ENCODE measurements around the gene TMEM184A. TPM values are rescaled to one million over a fixed set of nuclear protein-coding genes. Genes with fewer than 3 reads are reported as not detected.

The TMEM184A gene
- total RNA-seq, 4 donors from 2014 or later, result 0.23 to 0.42 TPM; not detected in 2

DNA sequence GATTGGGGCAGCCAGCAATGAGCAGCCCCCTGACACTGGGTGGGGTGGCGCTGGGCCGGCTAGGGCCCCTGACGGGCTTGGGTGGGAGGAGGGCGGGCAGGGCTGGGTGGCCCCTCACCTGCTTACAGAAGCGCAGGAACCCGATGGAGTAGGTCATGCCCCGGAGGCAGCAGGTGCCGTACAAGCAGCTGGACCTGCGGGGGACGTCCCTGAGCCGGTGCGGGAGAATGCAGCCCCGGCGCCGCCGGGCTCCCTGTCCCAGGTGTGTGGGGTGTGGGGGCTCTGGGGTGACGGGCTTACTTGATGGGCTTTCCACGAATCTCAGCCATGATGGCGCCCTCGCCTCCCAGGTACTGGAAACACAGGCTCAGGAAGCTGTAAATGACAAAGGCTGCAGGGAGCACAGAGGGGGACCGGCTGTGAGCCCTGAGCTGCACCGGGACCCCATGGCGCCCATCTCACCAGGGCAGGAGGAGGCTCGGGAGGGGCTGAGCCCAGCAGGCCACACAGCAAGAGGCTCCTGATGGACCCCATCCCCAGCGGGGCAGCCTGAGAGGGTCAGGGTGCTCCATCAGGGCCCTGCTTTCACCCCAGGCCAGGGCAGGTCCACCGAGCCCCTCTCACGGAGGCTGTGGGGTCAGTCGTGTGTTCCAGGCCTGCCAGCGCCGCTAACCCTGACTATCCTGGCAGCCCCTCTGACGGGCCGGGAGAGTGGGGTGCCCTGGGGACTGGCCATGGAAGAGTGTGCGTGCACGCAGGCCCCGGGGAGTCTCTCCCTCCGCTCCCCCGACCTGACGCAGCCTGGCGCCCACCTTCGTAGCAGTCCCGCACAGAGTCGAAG is 5.8 kb downstream of the TMEM184A start:
- H3K4me1 ChIP-seq, result peaks cover 3 to 12% (median 10%) of the 10 kb centered on the region in 4 donors
- intact Hi-C loops (cut with DNase I), result no loop called here
- no peak overlapping the region for H3K4me3 ChIP-seq
- H3K36me3 ChIP-seq, result peaks cover 0 to 2% (median under 1%) of the 10 kb centered on the region in 4 donors
- H3K9me3 ChIP-seq, result no peaks in the 10 kb centered on the region
- TF ChIP-seq, protein P1, sequence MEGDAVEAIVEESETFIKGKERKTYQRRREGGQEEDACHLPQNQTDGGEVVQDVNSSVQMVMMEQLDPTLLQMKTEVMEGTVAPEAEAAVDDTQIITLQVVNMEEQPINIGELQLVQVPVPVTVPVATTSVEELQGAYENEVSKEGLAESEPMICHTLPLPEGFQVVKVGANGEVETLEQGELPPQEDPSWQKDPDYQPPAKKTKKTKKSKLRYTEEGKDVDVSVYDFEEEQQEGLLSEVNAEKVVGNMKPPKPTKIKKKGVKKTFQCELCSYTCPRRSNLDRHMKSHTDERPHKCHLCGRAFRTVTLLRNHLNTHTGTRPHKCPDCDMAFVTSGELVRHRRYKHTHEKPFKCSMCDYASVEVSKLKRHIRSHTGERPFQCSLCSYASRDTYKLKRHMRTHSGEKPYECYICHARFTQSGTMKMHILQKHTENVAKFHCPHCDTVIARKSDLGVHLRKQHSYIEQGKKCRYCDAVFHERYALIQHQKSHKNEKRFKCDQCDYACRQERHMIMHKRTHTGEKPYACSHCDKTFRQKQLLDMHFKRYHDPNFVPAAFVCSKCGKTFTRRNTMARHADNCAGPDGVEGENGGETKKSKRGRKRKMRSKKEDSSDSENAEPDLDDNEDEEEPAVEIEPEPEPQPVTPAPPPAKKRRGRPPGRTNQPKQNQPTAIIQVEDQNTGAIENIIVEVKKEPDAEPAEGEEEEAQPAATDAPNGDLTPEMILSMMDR (IDR thresholded peaks at IDR 0.05), result no peak
- TF ChIP-seq EP300 (IDR thresholded peaks at IDR 0.05) (no peak), POLR2A (IDR thresholded peaks at IDR 0.05; ENCODE audit: low read depth) (no peak), POLR2AphosphoS5 (IDR thresholded peaks at IDR 0.05) (no peak)
- DNase-seq (ENCODE audit: extremely low spot score), result no peak
- WGBS, result 86% methylated on average over 21 of the region's 42 CpGs
- H3K27me3 ChIP-seq, result no peaks in the 10 kb centered on the region
- no peak overlapping the region for H3K27ac ChIP-seq (replicated peaks in 1 of 4)

- TF ChIP-seq POLR2A (IDR thresholded peaks at IDR 0.05; ENCODE audit: low read depth) (no peak), POLR2AphosphoS5 (IDR thresholded peaks at IDR 0.05) (no peak), EP300 (IDR thresholded peaks at IDR 0.05) (no peak)
- TF ChIP-seq, protein P1 (IDR thresholded peaks at IDR 0.05), result no peak
- no peak overlapping the region for H3K4me3 ChIP-seq
- peaks cover 0 to 9% (median 7%) of the 10 kb centered on the region in 4 donors for H3K36me3 ChIP-seq
- H3K4me1 ChIP-seq, result peaks cover 0 to 8% (median 6%) of the 10 kb centered on the region in 4 donors
- DNase-seq (ENCODE audit: extremely low spot score), result no peak
- intact Hi-C loops (cut with DNase I), result no loop called here
- H3K27me3 ChIP-seq, result no peaks in the 10 kb centered on the region
- 82% methylated on average over 5 of the region's 27 CpGs for WGBS
- no peak overlapping the region for H3K27ac ChIP-seq (replicated peaks in 1 of 4)
- H3K9me3 ChIP-seq, result no peaks in the 10 kb centered on the region
Observed at GRCh38 chr7:1549357-1550004, 6.5 kb downstream of the TMEM184A start.

- TF ChIP-seq EP300 (IDR thresholded peaks at IDR 0.05), result no peak
- TF ChIP-seq, protein P1 (IDR thresholded peaks at IDR 0.05), result no peak
- no peak for TF ChIP-seq POLR2AphosphoS5 (IDR thresholded peaks at IDR 0.05)
- no peak for TF ChIP-seq POLR2A (IDR thresholded peaks at IDR 0.05; ENCODE audit: low read depth)
- intact Hi-C loops (cut with DNase I), result no loop called here
- Histone ChIP-seq H3K36me3 (peaks cover 0 to 15% (median 13%) of the 10 kb centered on the region in 4 donors), H3K27me3 (no peaks in the 10 kb centered on the region), H3K9me3 (no peaks in the 10 kb centered on the region), H3K4me1 (peaks cover 0 to 8% (median 6%) of the 10 kb centered on the region in 4 donors), H3K4me3 (no peak overlapping the region), H3K27ac (replicated peaks in 1 of 4) (no peak overlapping the region)
- no peak for DNase-seq (ENCODE audit: extremely low spot score)
- WGBS, result 91% methylated on average over 11 of the region's 14 CpGs
Observed at GRCh38 chr7:1548944-1549343, 7.1 kb downstream of the TMEM184A start.

GRCh38 chr7:1548438-1548831 is 7.6 kb downstream of the TMEM184A start:
- Histone ChIP-seq H3K4me3 (no peak overlapping the region), H3K4me1 (peaks cover 0 to 8% (median 6%) of the 10 kb centered on the region in 4 donors), H3K9me3 (no peaks in the 10 kb centered on the region), H3K27me3 (no peaks in the 10 kb centered on the region), H3K36me3 (peaks cover 0 to 20% (median 17%) of the 10 kb centered on the region in 4 donors), H3K27ac (replicated peaks in 1 of 4) (no peak overlapping the region)
- intact Hi-C loops (cut with DNase I), result no loop called here
- no peak for DNase-seq (ENCODE audit: extremely low spot score)
- 58% methylated on average over 12 of the region's 17 CpGs for WGBS
- no peak for TF ChIP-seq EP300 (IDR thresholded peaks at IDR 0.05)

DNA sequence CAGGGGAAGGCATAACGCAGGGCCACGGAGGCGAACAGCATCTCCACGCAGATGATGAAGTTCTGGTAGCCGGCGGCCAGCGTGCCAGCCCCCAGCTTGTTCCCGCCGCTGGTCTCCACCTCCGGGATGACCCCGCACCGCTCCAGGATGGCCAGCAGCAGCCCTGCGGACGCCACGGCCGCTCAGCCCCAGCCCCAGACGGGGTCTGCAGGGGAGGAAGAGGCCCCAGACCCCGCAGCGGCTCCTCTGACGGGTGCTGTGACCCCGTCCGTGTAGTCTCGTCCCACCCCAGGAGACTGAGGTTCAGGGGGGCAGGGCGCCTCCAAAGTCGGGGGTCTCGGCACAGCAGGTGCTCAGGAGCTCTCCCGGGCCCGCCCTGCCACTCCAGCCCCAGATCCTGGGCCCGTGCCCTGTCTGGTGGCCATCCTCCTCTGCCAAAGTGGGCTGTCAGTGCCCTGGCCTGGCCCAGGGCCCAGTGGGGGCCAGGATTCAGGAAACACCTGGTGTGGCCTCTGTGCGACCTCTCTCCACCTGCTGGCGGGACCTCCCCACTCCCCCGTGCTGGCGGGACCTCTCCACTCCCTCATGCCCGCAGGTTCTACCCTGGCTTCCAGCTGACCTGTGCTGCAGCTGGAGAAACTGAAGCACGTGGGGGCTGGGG is 8.1 kb downstream of the TMEM184A start:
- peaks cover 0 to 8% (median 6%) of the 10 kb centered on the region in 4 donors for H3K4me1 ChIP-seq
- intact Hi-C loops (cut with DNase I), result no loop called here
- no peaks in the 10 kb centered on the region for H3K27me3 ChIP-seq
- no peak for DNase-seq (ENCODE audit: extremely low spot score)
- H3K9me3 ChIP-seq, result no peaks in the 10 kb centered on the region
- H3K36me3 ChIP-seq, result peaks cover 0 to 25% (median 23%) of the 10 kb centered on the region in 4 donors
- H3K4me3 ChIP-seq, result no peak overlapping the region
- H3K27ac ChIP-seq (replicated peaks in 1 of 4), result no peak overlapping the region
- TF ChIP-seq EP300 (IDR thresholded peaks at IDR 0.05) (no peak), POLR2AphosphoS5 (IDR thresholded peaks at IDR 0.05) (no peak), POLR2A (IDR thresholded peaks at IDR 0.05; ENCODE audit: low read depth) (no peak)
- TF ChIP-seq, protein P1 (IDR thresholded peaks at IDR 0.05), result no peak
- whole genome bisulfite sequencing, result 79% methylated on average over 12 of the region's 35 CpGs

Measured in esophagus muscularis mucosa (tissue), 4 donors.